ENCODE data around the gene UFM1.

Gene UFM1

DNA sequence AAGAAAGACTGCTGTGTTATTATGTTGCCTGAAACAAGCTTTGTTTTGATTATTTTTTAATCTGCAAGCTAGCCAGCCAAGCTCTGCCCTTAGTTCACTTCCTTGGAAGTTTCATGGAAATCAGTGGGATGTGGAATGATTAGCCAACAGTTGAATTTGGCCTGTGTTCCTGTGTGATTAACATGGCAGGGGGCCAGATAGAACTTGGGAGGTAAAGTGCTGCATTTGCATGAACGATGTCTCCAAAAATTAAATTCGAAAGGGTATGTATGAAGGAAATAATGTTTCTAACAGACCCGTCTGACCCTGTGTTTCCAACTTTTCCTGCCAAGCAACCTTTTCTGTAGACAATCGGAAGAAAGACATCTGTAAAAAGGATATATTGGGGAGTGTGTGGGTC, 32.2 kb downstream of the UFM1 start:
- TF ChIP-seq, protein P1, sequence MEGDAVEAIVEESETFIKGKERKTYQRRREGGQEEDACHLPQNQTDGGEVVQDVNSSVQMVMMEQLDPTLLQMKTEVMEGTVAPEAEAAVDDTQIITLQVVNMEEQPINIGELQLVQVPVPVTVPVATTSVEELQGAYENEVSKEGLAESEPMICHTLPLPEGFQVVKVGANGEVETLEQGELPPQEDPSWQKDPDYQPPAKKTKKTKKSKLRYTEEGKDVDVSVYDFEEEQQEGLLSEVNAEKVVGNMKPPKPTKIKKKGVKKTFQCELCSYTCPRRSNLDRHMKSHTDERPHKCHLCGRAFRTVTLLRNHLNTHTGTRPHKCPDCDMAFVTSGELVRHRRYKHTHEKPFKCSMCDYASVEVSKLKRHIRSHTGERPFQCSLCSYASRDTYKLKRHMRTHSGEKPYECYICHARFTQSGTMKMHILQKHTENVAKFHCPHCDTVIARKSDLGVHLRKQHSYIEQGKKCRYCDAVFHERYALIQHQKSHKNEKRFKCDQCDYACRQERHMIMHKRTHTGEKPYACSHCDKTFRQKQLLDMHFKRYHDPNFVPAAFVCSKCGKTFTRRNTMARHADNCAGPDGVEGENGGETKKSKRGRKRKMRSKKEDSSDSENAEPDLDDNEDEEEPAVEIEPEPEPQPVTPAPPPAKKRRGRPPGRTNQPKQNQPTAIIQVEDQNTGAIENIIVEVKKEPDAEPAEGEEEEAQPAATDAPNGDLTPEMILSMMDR (IDR thresholded peaks at IDR 0.05; ENCODE audit: low read depth, low read length, missing control alignments), result no peak
- DNase-seq (ENCODE audit: extremely low read depth, low read depth), result no peak
- H3K4me3 ChIP-seq (replicated peaks; ENCODE audit: low read depth, low read length), result no peak overlapping the region

DNA sequence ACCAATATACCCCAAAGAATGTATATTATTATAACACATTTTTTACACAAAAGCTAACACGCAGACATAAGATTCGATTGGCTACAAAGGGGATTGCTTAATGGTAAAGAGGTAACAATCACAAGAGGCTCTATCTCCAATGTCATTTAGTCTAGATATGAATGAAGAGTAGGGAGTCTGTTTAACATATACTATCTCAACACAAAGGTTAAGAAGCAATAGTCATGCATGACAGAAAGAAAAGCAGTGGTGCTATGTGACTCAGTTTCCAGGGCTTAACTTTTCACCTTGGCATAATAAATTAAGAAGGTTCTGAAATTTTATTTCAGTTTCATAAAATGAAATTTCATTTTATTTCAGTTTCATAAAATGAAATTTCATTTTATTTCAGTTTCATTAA, 33.3 kb downstream of the UFM1 start:
- TF ChIP-seq, protein P1 (IDR thresholded peaks at IDR 0.05; ENCODE audit: low read depth, low read length, missing control alignments), result no peak
- no peak overlapping the region for H3K4me3 ChIP-seq (replicated peaks; ENCODE audit: low read depth, low read length)
- DNase-seq (ENCODE audit: extremely low read depth, low read depth), result no peak

DNA sequence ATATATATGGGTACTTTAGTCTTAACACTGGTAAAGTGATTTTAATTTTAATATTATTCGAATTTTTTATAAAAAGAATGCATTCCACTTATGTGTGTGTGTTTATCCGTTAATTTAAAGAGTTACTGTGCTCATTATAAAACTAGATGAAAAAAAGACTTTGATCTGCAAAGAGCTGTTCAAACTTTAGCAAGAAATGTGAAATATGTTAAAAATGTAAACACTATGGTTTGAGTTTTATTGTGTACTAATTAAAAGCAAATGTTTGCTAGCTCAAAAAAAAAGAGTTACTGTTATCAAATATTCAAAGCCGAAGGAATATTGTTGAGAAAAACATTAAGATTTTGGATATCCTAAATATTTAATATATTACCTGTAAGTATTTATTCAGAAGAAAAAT, 34.5 kb downstream of the UFM1 start:
- TF ChIP-seq, protein P1 (IDR thresholded peaks at IDR 0.05; ENCODE audit: low read depth, low read length, missing control alignments), result no peak
- no peak for DNase-seq (ENCODE audit: extremely low read depth, low read depth)
- no peak overlapping the region for H3K4me3 ChIP-seq (replicated peaks; ENCODE audit: low read depth, low read length)

DNA sequence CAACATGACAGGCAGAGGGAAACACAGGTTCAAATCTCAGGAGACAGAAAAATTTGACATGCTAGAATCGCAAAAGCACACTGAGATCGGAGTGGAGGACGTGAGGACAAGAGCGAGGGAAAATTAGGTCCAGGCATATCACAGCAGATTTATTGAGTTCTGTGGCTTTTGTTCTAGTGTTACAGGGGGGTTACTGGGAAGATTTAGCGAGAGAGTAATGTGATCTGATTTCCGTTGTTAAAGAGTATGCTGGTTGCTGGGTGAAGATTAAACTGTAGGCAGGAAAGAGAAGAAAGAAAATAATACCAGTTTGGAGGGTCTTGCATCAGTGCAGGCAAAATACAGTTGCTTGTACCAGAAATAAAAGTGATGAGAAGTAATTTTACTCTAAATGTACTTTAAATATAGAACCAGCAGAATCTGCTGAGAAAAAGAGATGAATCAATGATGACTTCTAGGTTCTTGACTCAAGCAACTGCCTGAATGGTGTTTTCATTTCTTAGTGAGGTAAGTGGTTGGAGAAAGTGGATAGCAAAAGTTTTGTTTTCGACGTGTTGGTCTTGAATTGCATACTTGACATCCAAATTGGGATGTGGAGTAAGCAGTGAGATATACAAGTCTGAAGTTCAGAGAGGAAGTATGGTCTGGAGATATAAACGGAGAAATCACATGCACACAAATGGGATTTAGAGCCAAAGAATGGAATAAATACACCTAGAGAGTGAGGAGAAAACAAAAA, 35.7 kb downstream of the UFM1 start:
- TF ChIP-seq, protein P1 (IDR thresholded peaks at IDR 0.05; ENCODE audit: low read depth, low read length, missing control alignments), result no peak
- H3K4me3 ChIP-seq (replicated peaks; ENCODE audit: low read depth, low read length), result no peak overlapping the region
- DNase-seq (ENCODE audit: extremely low read depth, low read depth), result no peak

DNA sequence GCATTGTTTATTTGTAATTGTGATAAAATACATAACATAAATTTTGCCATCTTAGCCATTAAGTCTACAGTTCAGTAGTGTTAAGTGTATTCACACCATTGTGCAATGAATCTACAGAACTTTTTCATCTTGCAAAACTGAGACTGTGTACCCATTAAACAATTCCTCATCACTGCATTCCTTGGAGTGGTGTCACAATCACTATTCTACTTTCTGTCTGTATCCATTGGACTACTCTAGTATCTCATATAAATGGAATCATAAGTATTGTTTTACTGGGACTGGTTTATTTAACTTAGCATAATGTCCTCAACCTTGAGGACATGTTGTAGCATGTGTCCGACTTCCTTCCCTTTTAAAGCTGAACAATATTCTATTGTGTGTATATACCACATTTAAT, 36.8 kb downstream of the UFM1 start:
- DNase-seq (ENCODE audit: extremely low read depth, low read depth), result no peak
- TF ChIP-seq, protein P1 (IDR thresholded peaks at IDR 0.05; ENCODE audit: low read depth, low read length, missing control alignments), result no peak
- no peak overlapping the region for H3K4me3 ChIP-seq (replicated peaks; ENCODE audit: low read depth, low read length)

DNA sequence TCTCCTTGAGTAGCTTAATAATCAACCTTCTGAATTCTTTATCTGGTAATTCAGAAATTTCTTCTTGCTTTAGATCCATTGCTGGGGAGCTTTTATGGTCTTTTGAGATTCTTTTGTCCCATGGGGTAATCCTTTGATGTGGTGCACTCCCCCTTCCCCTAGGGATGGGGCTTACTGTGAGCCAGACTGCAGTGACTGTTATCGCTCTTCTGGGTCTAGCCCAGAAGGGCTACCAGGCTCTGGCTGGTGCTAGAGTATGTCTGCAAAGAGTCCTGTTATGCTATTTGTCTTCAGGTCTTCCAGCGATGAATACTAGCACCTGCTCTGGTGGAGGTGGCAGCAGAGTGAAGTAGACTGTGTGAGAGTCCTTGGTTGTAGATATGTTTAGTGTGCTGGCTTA, 41.7 kb downstream of the UFM1 start:
- TF ChIP-seq, protein P1 (IDR thresholded peaks at IDR 0.05; ENCODE audit: low read depth, low read length, missing control alignments), result no peak
- no peak overlapping the region for H3K4me3 ChIP-seq (replicated peaks; ENCODE audit: low read depth, low read length)
- no peak for DNase-seq (ENCODE audit: extremely low read depth, low read depth)

Data from HFF-Myc (cell line).